Kidney tubule cell (primary cell): ENCODE data around the gene MOB1B.

ENCODE experiments used
- DNase-seq: peaks from one replicate; pipeline ENCODE4 v3.0.0-alpha.2; 2018; ENCODE audit warnings: low spot score

The MOB1B gene

DNA sequence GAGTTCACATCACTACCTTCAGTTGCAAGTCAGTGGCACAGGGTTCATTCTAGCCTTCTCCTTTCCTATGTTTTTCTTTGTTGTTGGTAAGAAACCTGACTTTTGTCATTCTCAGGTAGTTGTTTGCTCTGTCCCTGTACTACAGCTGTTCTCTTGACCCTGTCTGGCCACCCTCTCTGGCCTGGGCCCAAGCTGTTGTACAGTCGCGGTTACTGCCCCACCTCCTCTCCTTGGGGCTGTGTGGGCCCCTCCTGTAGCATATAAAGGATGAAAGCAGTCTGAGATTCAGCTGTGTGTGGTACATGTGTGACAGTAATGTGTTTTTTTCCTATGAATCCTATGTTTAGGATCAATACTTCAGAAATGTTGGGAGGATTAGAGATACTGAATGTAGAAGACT, 12.5 kb downstream of the MOB1B start:
- DNase-seq: no peak

DNA sequence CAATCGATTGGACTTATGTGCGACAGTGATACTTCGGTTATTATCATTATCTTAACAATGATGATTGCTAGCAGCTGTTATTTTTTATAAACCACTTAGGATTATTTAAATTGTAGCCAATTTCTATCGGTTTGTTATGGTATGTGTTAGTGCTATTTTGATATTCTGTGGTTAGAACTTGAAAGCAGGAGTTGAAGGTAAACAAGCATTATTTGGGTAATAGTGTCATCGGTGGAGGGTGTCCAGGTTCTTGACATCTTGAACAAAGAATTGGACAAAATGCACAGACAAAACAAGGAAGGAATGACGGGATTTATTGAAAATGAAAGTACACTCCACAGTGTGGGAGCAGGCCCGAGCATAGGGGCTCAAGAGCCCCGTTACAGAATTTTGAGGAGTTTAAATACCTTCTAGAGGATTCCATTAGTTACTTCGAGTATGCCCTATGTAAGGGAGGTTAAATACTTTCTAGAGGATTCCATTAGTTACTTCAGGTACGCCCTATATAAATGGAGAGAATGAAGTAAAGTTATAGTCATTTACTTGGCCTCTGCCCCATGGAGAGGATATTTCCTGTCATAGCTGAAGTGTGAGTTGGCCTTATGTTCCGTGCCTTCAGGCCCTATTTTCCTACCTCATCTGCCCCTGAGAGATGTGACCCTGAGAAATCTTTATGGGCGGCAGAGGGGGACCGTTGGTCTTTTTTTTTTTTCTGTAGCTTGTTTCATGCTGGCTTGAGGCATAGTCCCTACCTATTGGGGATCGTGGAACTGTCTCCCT, 13.1 kb downstream of the MOB1B start:
- peak; percentile 26 for DNase-seq

DNA sequence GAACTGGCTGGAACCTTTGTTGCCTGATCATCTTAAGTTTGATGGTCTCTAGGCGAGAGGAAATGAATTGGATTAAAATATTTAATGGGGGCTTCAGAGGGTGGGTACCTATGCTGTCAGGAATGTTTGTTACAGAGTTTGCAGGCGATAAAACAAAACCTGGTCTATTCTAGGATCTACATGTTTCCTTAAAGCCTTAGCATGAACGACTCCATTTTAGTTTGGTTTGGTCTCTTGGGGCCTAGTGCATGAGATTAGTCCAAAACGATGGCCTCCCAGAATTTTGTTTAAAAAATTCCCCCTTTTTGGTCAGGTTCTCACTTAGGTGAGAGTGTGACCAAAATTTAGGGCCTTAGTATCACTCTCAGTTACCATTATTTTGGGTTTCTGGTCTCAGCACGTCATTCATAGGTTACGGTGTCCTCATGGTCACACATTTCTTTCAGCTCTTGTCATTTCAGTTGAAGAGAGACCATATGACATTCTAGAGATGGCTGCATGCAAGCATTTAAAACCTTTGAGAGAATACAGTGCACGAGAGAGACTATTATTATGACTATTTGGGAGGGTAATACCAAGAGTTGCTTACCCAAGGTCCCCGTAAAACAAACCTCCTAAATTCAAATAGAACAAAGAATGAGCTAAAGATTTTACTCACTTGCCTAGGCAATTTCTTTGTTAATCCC, 13.8 kb downstream of the MOB1B start:
- DNase-seq: no peak

DNA sequence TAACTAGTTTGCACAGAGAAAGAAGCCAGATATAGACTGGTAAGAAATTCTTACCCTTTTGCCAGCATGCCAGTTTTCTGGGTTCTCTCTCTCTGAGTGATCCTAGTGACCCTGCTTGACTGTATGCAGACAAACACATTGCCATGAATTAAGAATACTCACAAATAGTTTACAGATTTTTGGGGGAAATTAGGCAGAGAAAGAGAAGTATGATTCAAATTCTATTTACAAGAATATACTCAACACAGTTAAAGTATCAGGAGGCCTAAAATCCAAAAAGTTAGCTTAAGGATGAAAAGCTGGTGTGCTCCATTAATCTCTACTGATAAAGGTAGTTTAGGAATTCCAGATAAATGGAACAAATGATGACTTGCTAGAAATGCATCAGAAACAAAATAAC, 18.4 kb downstream of the MOB1B start:
- DNase-seq: no peak

DNA sequence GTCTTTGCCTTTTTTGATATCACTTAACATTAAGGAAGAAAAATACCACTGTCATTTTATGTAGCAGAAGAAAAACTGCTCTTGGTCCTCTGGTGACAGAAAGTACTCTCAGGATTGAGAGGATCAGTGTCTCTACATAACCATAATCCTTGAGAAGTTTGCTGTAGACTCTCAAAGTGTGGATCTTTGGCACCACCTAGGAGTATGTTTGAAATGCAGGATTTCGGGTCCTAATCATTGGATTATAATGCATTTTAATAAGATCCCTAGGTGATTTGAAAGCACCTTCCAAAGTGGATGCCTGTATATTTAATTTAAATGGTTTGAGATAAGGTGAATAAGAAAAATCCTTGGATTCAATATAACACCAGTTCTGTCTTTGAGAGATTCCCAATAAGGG, 23.2 kb downstream of the MOB1B start:
- DNase-seq: no peak

DNA sequence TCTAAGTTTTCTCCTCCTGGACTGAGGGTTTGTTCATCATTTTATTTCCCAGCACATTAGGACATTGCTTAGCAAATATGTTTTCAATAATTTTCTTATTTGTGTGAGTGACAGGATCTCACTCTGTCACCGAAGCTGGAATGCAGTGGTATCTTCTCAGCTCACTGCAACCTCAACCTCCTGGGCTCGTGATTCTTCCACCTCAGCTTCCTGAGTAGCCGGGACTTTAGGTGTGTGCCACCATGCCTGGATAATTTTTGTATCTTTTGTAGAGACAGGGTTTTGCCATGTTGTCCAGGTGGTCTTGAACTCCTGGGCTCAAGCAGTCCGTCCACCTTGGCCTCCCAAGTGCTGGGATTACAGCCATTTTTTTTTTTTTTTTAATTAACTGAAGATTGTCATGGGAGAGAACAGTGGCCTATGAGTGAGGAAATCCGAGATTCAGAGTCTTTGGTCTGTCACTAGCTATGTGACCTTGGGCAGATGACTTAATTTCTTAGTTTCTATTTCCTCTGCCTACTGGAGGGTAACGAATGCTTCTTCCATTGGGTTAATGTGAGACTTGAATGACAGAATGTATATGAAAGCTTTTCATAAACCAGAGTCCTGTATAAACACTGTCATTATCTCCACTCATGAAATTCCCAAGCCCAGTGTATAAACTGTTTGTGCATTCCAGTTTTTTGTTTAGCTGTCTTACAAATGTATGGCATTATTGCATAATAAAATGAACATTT, 23.9 kb downstream of the MOB1B start:
- peak; percentile 49 for DNase-seq

DNA sequence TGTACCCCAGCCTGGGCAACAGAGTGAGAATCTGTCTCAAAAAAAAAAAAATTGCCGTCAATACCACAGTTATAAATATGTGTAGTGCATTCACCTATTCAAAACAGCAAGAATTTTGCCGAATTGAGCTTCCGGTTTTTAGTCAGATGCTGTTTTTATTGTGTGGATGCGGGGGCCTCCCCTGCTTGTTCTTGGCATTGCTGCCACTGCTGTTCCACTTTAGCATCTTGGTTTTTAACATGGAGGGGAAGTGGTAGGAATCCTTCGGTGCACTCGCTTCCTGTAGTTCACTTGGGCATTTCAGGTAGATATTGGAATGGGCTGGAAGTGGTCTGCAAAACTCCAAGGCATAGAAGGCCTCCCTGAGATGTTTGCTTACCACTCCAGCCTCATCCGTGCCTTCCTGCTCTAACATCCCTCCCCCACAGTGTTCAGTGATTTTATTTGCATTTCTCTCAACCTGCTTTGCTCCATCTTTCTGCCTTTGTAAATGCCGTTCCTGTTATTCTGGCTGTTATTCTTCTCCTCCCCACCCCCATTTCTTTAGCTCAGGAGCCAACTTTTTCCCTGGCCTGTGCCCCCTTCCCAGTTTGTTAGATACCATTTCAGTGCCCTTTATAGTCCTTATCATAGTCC, 25.5 kb downstream of the MOB1B start:
- no peak for DNase-seq

DNA sequence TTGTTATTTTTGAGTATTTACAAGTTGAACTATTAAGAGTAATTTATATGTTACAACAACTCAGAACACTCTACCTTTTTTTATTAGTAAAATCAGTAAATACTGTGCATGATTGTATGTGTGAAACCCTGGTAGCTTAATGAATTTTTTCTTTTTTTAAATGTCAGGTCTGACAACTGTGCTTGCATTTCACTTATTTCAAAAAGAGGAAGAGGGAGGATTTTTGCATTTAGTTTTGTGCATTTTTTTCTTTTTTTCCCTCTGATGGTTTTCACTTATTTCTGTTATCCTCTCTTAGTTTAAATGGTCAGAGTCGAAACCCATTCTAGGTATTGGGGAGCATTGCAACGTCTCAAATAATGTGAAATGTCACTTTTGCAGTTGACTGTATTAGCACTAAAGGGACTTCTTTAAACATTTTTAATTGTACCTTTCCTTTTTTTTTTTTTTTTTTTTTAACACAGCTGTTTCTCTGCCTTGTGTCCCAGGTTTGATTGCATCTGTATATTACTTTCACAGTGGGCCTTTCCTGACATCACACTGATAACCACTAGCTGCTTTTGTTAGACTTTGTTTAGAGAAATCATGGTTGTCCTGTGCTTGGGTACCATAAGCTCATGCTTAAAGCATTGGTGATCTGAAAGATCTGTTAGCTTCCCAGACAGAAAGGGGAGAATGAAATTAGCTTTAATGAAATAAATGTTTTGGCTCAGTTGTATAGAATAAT, 28.5 kb downstream of the MOB1B start:
- no peak for DNase-seq

DNA sequence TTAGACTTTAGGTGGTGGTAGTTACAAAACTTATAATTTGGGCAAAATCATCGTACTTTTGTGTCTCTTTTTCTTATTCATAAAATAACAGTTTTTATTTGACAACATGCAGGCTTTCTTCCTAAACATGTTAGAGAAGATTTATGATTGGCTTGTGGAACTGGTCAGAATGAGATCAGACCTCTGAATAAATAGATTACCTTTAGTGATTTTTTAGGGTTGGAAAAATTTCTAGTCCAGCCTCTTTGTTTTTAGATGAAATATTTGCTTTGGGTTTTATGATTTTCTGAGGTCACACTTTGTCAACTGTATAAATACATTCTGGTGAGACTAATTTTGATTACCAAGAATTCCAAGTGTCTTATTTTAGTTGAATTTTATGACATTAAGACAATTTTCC, 29.2 kb downstream of the MOB1B start:
- no peak for DNase-seq

DNA sequence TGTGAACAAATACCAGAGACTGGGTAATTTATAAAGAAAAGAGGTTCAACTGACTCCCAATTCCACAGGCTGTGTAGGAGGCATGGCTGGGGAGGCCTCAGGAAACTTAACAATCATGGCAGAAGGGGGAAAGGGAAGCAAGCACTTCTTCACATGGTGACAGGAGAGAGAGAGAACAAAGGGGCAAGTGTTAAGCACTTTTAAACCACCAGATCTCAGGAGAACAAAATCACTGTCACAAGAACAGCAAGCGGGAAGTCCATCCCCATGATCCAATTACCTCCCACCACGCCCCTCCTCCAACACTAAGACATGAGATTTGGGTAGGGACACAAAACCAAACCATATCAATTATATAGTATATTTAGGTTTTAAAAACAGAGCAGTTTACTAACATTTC, 30.8 kb downstream of the MOB1B start:
- DNase-seq: no peak

DNA sequence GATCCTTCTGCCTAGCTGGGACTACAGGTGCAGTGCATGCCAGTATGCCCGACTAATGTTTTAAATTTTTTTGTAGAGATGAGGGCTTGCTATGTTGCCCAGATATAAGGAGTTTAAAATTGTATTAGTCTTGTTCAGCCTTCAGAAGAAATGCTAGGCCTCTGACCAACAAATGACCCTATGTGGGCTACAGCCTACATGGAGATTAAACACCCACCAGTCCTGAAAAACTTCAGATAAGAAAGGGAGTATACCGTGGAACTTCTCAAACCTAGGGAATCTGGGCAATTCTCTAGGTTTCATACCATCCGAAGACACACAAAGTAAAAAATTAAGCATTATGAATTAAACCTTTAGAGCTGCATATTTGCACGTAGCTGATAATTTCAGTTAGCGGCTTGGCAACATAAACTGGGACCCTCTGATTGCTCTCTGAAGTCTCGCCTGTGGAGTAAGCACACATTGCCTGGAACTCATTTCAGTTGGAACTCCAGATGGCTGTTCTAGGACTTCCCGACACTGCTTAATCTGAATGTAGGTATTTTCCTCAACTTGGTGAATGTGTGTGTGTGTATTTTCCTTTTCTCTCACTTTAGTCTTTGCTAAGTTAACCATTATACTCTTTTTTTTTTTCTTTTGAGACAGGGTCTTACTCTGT, 33.0 kb downstream of the MOB1B start:
- DNase-seq: no peak

DNA sequence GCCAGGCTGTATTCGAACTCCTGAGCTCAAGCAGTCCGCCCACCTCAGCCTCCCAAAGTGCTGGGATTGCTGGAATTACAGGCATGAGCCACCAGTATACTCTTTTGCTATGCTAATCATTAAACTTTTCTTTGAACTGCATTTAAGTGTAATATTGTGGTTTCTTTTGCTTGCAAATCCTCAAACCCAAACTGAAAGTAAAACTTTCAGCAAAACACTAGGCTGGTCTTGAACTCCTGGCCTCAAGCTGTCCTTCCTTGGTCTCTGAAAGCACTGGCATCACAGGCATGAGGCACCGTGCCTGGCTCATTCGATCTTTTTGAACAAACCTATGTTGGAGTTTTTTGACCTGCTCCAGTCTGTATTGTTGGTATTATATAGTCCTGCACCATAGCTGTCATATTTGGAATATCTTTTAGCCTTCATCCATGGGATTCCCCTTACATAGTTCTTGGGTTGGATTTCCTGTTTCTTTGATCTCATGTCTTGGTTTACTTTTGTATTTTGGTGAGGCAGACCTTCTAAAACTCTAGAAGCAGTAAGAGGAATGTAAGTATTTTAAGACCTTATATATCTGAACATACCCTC, 34.1 kb downstream of the MOB1B start:
- peak; percentile 7 for DNase-seq

DNA sequence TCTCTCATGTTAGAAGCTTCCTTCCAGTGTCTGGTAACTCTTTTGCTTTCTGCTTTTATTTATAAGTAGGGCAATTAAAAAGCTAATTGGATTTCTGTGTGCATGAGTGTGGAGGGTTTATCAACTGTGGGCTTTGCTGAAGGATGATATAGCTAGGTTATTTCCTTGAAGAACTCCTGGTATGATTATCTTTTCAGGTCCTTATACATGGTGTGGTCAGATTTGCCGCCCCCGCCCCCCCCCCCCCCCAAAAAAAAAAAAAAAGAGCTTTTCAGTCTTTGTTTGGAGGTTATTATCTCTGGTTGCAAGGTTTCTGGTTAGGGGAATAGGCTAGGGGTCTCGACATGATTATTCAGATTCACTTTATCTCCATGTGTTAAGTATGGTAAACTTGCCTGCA, 35.9 kb downstream of the MOB1B start:
- no peak for DNase-seq

DNA sequence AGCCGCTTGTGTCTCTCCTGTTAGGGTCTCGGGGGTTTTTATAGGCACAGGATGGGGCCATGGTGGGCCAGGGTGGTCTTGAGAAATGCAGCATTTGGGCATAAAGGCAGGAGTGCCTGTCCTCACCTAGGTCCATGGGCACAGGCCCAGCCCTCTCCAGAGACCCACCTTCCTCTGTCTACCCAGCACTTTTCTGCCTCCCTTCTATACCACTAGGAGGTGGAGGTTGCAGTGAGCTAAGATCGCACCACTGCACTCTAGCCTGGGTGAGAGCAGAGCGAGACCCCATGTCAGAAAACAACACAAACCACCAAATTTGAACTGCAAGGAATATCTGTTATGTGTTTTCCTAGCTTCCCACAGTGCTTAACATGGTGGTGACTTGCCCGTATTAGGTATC, 38.0 kb downstream of the MOB1B start:
- no peak for DNase-seq

DNA sequence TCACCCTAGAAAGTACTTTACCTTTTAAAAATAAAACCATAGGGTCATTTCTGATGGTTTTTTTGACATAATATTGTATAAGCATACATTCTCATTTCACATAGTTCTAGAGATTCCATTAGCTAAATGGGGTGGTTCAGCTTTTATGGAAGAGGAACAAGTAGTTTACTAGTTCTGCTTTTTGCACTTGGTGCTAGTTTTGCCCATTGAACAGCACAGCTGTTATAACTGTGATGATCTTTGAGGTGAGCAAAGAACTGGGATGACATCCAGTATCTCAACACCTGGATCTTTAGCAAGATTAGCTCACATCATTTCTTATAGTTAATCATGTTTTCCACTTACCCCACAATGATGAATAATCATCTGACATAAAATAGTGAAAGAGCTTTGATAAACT, 40.9 kb downstream of the MOB1B start:
- no peak for DNase-seq

DNA sequence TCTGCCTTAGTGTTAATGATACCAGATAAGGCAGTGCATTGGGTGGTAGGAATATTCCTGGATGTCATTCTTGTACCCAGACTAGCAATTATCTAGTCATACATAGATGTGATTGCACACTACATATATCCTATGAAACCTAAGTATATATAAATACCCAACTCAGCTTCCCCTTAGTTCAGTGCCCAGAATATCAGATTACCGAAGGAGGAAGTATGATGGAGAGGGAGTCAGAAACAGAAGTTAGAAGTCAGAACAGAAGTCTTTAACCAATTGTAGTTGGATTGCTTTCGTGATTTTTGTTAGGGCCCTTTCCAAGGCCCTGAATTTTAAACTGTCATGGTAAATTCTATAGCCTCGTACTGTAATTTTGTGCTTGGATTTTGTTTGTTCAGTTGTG, 42.9 kb downstream of the MOB1B start:
- no peak for DNase-seq

DNA sequence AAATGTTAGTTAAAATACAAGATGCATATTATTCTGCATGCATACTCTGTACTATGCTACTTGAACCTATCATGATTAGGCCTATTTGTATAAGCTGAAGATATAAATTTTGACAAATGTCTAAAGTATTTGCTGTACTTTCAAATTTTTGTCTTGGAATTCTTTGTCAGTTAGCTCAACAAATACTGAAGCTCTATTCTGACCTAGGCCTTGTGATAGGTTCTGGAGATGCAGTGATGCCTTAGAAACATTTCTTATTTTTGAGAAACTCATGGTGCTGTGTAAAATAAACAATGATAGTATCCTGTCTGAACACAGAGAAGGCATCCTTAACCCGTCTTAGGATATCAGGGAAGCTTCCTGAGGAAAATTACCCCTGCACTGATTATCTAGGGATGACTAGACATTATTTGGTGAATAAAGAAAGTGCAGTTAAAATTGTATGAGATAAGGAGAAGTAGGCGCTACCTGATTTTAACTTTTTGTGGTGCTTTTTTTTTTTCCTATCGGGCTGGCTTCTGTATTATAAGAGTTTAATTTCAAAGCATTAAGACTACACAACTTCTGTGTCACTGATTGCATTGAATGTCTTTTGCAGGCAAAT, 43.4 kb downstream of the MOB1B start:
- no peak for DNase-seq

DNA sequence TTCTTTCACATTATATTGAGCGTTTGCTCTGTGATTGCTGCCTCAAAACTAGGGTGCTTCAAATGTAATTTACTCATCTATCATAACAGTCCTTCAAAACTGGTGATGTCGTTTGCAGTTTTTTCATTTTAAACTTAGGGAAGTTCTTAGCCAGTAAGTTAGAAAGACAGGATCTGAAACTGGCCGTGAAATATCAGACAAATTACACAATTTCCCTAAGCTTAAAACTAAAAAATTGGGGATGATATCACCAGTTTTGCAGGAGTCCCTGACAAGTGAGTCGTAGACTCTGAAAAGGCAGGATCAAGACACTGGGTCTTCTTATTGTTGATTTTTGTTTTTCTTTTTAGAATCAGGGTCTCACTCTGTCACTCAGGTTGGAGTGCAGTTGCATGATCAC, 44.8 kb downstream of the MOB1B start:
- DNase-seq: no peak

DNA sequence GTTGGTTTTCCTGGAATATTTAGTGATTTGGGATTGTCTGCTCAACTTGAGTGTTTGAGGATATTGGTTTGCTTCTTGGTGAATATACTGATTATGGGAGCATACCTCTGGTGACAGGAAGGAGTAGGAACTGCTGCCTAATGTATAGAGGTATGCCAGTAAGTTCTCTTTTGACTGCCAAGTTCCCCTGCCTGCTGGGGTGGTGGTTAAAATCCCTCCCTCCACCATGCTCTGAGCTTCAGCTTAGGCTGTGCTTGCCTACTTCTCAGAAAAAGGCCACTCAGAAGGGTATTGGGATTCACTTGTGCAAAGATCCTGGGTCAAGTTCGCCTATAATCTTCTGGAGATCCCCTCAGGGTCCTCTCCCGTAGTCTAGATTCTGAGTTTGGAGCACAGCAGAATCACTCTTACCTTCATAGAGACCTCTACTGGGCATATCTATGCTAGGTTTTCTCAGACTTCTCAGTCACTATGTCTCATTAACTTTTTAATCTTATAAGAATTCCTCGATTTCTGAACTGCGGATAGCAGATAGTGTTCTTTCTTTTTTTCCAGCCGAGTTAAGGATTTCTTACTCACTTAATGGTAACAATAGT, 46.6 kb downstream of the MOB1B start:
- no peak for DNase-seq

DNA sequence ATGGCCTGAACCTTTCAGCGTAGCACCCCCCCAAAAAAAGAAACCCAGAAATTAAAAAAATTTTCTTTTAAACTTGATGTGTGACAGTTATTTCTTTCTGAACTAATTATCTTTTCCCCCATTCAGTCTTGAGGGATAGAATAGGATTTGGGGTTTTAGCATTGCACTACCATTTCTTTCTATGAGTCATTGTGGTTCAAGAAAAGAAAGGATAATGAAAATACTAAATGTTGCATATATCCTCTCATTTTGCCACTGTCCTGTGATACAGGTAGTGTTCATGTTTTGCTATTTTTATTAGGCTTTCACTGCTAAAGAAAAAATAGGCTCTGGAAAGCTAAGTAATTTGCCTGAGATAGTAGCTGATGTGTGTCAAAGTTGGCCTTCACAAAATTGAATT, 51.9 kb downstream of the MOB1B start:
- DNase-seq: no peak
